Measurements from ENCODE around the gene RHOU.

GRCh38 chr1:228745497-228745896 is 10.2 kb downstream of the RHOU start:
- TF ChIP-seq CTCF (IDR thresholded peaks at IDR 0.05) (no peak), POLR2A (IDR thresholded peaks at IDR 0.05) (no peak)
